Renal cortical epithelial cell (primary cell): ENCODE measurements around the gene BLOC1S4. TPM values are rescaled to one million over a fixed set of nuclear protein-coding genes. Genes with fewer than 3 reads are reported as not detected.
"Not testable (repeated sequence)": the region's sequence is repeated elsewhere in the genome, so short reads cannot be mapped to it uniquely, and the experiment has no call there.

Experiments used
- DNase-seq: peaks from one replicate; pipeline ENCODE4 v3.0.0-alpha.2; 2011; ENCODE audit warnings: low read depth
- total RNA-seq: library from RNA; depleted of rRNA; stranded (reverse); fragments of >200 nt; gene quantifications from 2 replicates; pipeline ENCODE4 v1.2.3, GENCODE V29; 2014

The BLOC1S4 gene
- total RNA-seq, 1 donor from 2014 or later = 18.1 TPM

DNA sequence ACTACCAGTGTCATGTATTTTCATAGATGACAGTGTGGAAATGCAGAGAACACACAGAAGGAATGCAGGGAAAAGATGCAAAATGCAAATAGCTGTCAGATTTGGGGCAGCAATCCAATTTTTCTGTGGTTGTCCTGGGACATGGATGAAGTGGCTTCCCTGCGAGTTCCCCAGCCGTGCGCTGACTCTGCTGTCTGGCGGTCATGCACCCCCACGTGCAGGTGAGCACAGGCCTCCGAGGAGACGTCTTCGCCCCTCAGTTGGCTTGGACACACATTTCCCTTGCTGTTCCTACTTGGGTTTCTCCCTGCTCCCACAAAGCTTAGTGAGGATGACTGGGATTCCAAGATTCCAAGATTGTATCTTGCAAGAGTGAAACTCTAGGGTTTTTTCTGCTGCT lies 24.4 kb downstream of the BLOC1S4 start:
- no peak for DNase-seq

DNA sequence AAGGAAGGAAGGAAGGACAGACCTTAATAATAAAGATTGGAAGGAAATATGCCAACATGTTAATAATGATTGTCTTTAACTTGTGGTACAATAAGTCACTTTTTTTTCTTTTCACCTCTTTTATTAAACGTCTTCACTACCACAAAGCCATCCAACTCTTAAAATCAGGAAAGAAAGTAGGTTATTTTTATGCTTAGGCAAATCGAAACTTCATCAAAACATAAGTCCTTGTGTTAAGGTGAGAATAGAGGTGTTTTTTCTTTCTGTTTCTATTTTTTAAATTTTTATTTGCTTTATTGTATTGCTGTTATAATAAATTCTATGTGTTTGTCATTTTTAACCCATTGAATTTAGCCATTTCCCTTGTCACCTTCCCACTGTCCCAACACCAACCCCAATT lies 26.5 kb downstream of the BLOC1S4 start:
- no peak for DNase-seq

DNA sequence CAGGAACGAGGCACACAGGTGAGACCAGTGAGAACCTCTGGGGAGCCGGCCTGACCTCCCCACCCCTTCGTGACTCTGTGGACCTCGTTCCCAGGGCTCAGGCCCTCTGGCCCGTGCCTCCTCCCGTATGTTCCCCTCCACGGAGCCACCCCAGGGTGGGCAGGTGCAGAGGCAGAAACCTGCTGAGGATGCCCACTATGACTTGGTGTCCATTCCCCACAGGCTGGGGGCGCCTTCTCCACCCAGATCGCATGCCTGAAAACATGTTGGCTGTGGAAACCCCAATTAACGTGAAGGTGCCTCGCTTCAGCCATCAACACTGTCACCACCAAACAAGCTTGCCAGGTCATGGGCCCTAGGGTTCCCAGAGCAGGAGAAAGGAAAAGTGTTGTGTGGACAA lies 27.0 kb downstream of the BLOC1S4 start:
- DNase-seq = no peak

DNA sequence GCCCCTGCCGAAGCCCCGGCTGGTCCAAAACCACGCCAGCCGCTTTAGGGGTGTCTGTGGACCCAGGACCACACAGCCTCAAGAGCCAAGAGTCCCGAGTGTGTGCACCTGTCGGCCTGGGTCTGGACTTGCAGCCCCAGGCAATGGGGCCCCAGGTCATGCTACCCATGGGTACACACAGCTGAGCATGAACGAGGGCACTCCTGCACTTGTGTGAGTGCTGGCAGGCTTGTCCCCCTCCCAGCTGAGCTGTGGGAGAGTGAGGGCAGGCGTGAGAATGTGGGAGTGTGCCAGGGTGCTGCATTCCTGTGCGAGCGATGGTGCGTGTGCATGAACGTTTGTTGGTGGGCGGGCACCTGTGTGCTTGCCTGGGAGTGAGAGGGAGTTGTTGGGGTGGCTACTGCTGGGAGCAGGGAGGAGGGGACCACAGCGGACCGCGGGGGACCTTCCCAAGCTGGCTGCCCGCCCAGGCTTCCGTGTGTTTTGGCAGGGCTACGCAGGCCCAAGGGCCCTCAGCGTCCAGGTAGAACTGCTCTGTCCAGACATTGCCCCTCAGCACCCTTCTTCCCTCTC lies 30.8 kb downstream of the BLOC1S4 start:
- peak; percentile 75 for DNase-seq

DNA sequence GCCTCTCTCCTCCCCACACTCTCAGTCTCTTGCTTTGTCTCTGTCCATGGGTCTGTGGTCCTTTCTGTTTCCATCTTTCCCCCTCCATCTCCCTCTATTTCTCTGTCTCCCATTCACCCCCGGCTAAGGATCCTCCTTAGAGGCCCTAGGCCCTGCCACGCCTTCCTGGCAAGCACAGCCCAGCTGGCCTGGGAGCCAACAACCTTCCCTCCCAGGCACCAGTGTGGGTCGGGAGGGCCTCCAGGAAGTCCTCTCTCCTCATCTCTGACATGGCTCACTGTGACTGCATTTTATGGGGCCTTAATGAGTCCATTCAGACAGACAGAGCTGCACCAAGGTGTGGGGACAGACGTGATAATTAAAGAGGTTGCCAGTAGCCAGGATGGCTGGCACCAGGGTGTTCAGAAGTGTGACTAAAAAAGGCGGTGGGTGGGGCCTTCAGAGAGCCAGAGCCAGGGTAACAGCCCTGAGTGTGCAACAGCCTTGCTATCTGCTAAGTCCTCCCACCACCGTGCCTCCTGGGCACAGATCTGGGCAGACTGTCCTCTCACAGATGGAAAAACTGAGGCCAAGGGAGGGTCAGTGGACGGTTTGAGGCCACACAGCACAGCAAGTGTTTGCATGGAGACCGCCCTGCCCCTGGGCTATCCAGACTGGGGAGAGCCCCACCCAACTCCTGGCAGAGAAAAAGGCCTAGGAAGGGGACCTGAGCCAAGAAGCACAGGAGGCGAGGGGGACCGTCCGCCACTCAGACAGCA lies 31.5 kb downstream of the BLOC1S4 start:
- peak; percentile 33 for DNase-seq

DNA sequence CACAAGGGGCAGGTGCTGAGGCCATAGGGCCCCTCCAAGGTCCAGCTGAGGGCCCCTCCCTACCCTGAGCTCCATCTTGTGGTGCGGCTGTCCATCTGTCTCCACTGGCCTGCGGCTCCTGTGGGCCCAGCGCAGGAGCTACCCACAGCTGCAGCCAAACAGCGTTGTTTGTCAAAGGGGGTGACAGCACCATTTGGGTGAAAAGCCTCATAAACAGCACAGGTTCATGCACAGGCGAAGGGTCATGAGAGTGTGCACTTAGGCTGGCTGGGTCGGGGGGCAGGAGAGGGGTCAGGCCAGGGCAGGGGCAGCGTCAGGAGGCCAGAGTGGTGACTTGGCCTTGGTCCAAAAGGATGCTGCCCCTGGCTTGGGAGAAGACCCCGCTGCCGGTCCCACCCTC lies 32.3 kb downstream of the BLOC1S4 start:
- DNase-seq = no peak

DNA sequence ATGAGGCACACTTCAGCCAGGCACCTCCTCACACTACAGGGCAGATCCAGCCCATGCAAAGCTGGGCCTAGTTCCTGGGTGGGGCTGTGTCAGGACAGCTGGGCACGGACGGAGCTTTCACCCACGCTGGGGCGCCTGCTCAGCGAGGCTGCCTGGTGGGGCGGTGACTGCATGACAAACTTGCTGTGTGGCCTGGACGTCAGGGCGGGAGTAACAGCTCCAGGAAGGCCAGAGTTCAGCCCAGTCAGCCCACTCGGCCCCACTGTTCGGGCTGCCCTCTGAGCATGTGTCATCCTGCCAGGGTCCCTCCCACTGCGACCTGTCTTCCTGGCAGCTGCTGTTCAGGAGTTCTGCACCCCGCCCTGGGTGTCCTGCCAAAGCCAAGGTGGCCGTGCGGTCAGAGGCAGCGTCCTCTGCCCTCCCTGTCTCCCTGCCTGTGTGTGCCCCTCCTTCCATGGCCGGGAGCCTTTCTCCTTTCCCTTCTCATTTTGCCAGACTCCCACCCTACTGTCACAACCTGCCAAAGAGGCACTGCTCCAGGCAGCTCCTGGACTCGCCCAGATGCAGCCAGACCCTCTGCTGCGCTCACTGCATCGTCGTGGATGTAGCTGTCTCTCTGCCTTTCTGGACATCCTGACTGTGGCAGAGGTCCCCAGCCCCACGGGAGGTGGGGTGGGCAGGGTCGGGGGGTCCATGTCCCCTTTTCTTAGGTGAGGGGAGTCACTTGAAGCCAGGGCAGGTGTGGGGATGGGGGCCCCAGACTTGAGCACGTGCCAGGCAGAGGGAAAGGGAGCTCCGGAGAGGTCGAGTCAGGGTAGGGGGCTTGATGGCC lies 33.6 kb downstream of the BLOC1S4 start:
- peak; percentile 77 for DNase-seq

DNA sequence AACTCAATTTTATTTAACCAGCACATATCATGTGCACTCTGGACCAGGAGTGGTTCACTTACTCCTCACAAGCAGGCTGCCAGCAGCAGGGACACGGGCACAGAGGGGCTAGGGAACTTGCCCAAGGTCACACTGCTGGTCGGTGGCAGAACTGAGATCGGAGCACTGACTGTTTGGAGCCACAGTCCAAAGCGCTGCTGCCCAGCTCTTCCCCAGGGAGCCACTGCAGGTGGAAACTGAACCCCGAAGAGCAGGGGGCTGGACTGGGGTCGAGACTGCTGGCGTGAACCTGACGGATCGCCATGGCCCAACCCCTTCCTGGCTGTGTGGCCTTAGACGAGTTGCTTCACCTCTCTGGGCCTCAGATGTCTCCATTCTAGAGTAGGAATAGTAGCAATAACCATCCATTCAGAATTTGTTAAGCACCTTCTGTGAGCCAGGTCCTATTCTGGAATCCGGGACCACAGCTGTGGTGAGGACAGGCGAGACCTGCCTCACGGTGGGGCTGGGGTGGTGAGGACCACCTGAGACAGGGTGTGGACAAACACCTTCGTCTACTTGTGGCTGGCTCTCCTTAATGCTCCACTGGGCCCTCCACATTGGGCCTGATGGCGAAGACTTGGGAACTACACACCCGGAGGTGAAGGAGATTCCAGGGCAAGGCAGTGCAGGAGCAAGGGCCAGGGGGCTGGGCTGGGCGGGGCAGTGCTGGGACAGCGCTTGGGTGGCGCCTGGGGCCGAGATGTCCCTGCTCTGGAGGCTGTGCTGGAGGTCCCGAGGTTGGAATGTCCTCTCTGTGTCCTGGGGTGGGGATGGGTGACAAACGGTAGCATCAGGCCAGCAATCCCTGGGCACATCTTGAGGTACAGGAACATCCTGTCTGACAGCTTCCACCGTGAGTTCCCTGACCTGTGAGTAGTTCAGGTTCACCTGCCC lies 34.6 kb downstream of the BLOC1S4 start:
- DNase-seq = no peak

DNA sequence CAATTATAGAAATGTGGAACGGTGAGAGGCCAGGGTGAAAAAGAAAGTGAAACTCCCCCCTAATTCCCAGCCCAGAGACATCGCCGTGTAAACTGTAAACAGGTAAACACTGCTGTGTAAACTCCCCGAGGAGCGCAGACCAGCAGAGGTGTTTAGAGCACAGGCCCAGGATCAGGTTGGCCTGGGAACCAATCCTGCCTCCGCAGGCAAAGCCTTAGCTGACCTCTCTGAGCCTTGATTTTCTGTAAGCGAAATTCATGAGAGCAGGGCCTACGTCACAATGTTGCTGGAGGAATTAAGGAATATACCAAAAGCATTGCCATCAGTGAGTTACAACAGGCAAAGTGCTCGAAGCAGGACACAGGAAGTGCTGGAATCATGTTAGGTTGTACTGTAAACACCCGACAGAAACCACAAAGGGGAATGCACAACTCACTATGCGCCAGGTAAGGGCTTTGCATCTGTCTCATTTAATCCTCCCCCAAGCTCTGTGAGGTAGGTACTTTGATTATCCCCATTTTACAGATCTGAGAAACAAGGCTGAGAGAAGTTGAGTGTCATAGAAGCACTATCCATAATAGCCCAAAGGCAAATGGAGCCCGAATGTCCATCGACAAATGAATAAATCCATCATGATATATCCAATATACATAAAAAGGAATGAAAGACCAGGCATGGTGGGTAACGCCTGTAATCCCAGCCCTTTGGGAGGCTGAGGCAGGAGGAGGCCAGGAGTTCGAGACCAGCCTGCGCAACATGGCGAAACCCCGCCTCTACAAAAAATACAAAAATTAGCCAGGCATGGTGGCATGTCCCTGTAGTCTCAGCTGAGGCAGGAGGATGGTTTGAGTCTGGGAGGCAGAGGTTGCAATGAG lies 35.9 kb downstream of the BLOC1S4 start:
- DNase-seq = no peak

DNA sequence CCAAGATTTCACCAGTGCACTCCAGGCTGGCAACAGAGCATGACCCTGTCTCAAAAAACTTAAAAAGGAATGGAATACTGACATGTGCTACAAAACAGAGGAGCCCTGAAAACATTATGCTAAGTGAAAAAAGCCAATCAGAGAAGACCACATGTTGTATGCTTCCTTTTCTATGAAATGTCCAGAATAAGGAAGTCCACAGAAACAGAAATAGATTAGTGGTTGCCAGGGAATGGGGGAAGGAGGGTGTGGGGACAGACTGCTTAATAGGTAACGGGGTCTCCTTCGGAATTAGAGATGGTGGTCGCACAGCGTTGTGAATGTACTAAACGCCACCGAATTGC lies 36.5 kb downstream of the BLOC1S4 start:
- DNase-seq = no peak

DNA sequence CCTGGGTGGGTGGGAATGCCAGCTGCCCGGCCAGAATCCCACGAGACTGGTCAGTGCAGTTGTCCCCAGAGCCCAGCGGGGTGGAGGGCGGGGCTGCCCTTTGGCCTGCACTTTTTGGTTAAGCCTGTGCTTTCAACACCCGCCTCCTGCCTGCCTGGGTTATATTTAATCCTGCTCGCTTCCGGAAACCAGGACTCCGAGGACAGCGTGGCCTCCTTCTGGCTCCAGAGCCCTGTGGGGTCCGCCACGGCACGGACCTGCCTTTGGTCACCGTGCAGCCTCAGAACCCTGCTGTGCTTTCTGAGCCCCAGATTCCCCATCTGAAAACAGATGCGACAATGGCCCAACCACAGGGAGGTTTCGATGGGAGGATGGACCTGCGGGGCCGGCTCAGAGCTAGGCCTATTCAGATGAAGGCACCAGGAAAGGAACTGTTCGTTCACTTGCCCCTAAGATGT lies 37.2 kb downstream of the BLOC1S4 start:
- DNase-seq = no peak

DNA sequence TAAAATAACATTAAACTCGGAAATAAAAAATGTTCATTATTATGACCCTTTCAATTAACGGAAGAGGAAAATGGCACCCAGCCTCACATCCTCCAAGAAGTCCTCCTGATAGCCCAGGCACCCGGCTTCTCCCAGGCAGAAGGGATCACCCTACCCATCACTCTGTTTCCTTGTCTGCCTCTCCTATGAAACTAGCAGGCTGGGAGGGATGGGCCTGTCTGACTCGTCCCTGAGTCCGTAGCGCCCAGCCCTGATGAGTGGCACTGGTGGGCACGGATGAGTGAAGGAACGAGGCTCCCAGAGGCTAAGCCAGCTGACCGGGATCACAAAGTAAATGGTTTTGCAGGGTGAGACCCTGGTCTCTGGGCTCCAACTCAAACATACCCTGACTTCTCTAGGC lies 37.9 kb downstream of the BLOC1S4 start:
- DNase-seq = no peak

DNA sequence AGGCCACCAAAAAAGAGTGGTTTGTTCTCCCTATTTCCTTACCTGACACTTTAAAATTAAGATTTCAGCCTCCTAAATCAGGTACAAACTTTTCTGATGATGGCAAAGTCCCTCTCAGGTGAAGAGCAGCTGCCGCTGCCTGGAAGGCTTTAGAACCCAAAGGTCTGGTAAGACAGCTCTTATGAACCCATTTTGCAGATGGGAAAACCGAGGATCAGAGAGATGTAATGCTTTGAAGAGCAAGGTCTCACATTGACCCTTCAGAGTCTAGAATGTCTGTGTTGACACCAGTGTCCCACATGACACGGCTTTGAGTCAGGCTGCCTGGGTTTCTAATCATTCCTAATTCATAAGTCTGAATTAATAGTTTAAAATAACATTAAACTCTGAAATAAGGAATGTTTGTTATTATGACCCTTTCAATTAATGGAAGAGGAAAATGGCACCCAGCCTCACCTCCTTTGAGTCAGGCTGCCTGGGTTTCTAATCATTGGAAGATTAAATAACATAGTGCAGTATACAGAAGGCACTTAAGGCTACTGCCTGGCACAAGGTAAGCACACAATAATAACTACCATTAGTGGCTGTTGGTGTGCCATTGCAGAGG lies 38.6 kb downstream of the BLOC1S4 start:
- no peak for DNase-seq

DNA sequence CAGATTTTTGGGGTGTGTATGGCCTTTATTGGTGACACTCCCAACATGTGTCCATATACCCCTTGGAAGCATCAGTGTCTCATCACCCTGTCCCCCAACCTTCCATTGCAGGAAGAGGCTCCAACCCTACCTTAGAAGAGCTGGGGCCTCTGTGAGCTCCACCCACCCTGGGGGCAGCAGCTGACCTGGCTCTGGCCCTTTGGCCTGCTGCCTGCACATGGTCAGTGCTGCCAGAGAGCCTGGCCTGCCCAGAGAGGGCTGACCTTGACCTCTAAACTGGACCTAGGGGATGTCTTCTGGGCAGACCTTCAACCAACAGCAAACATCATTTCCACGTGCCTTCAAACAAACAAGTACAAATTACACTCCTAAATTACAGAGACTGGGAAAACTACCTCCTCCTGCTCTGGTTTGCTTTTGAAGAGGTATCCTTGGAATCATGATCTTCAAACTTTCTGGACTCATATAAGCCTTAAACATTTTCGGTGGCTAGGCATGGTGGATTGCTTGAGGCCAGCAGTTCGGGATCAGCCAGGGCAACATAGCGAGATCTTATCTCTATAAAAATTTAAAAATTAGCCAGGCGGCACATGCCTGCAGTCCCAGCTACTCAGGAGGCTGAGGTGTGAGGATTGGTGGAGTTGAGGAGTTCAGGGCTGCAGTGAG lies 39.2 kb downstream of the BLOC1S4 start:
- DNase-seq = no peak

DNA sequence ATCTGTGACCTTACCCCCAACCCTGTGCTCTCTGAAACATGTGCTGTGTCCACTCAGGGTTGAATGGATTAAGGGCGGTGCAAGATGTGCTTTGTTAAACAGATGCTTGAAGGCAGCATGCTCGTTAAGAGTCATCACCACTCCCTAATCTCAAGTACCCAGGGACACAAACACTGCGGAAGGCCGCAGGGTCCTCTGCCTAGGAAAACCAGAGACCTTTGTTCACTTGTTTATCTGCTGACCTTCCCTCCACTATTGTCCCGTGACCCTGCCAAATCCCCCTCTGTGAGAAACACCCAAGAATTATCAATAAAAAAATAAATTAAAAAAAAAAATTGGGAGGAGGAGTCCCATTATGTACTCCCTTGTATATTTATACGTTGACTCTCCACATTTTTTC lies 40.4 kb downstream of the BLOC1S4 start:
- DNase-seq = not testable (repeated sequence)

DNA sequence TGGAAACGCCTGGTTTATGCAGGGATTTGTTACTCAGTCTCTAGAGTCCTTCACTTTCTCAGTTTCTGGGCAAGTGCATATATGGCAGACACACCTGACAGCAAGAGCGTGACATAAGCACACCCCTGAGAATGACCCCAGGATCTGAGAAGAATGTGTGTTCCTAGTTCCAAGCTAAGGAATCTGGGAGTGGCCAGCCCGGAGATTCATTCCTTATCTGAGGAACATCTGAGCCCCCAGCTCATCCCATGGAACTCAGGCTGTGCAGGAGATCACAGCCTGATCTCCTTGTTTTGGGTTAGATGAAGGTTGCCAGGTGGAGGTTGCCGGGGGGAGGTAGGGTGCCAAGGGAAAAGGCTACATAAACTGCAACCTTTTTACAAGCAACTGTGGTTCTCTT lies 42.8 kb downstream of the BLOC1S4 start:
- DNase-seq = no peak

DNA sequence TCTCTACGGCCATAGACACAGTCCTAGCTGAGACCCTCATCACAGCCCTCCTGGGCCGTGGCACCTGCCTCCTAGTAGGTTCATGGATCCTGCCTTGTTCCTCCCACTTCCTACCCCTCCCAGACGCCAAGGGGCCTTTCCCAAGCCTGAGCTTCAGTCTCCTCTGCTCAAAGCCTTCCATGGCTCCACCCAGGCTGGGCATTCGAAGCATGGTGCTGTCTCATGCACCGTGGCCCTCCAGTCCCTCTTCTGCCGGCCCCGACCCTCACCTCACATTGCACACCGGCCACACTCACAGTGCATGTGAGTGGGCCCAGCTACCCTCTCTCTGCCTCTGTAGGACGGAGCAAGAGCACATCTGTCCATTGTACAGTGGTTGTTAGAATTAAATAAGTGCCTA lies 44.9 kb downstream of the BLOC1S4 start:
- no peak for DNase-seq

DNA sequence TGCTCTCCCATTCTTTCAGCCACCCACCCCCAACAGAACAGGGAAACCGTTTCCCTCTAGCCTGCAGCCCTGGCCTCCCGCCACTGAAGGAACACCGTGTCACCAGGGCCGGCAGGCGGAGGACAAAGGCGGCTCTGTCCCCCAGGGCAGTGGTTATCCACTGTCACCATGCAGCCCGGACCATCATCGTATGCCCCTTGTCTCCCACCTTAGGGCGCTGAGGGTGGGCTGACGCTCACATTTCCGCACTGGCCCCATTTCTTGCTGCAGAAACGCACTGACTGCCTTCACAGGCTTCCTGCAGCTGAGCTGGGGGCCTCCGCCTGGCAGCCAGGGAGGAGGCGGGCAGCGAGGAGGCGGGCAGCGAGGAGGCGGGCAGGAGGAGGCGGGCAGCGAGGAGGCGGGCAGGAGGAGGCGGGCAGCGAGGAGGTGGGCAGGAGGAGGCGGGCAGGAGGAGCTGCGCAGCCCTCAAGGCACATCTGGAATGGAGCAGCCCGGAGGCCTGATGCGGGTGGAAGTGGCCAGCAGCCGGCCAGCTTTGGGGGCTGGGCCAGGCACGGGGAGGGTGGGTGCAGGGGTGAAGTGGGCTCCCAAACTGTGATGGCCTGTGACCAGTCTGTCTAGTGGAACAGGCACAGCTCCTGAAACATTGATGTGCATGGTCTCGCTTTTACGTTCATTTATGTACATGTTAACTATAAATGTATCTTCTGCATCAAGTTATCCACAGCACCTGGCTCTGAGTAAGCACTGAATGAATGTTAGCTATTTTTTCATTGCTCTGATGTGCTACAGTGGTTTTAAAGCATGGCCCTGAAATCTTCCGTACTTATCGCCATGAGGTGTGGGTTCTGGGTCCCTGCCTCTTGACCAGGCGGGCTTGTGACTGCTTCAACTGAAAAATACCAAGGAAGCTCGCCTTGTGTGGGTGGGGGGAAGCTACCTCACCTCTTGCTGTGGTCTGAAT lies 46.0 kb downstream of the BLOC1S4 start:
- peak; percentile 67 for DNase-seq
